NCI-H748 (cell line): Measurements from ENCODE around the gene CAVIN4.

Experiments used
- DNase-seq: peaks from one replicate; lab custom pipeline; 2025; ENCODE audit not compliant: unreplicated experiment; lab: John Stamatoyannopoulos, UW

CAVIN4 gene

GRCh38 chr9:100577776-100578448, at the start of gene CAVIN4:
CAVIN4 (plus strand) TSS chr9:100578079; CDS start chr9:100578144, 65 bp downstream.
- no peak for DNase-seq

GRCh38 chr9:100534401-100534800, 43.5 kb upstream of the CAVIN4 start:
- DNase-seq, result peak; percentile 37

- DNase-seq, result no peak
These were observed 37.6 kb upstream of the CAVIN4 start for GRCh38 chr9:100540327-100540726.

GRCh38 chr9:100549048-100549447, 28.8 kb upstream of the CAVIN4 start:
- DNase-seq, result no peak

- DNase-seq, result no peak
These were observed 22.9 kb upstream of the CAVIN4 start for GRCh38 chr9:100554935-100555401.

- no peak for DNase-seq
These were observed 22.4 kb upstream of the CAVIN4 start for GRCh38 chr9:100555471-100555870.

- no peak for DNase-seq
These were observed 20.8 kb upstream of the CAVIN4 start for GRCh38 chr9:100557053-100557452.

GRCh38 chr9:100561256-100561655, 16.6 kb upstream of the CAVIN4 start:
- no peak for DNase-seq

GRCh38 chr9:100567856-100568255, 10.0 kb upstream of the CAVIN4 start:
- no peak for DNase-seq

GRCh38 chr9:100573655-100574260, 4.1 kb upstream of the CAVIN4 start:
- no peak for DNase-seq

GRCh38 chr9:100575006-100575405, 2.9 kb upstream of the CAVIN4 start:
- no peak for DNase-seq

GRCh38 chr9:100575765-100576386, 2.0 kb upstream of the CAVIN4 start:
- DNase-seq, result no peak

GRCh38 chr9:100578610-100579009, 731 bp downstream of the CAVIN4 start:
- no peak for DNase-seq

- DNase-seq, result no peak
These were observed 1.8 kb downstream of the CAVIN4 start for GRCh38 chr9:100579665-100580064.

- no peak for DNase-seq
These were observed 2.4 kb downstream of the CAVIN4 start for GRCh38 chr9:100580257-100580656.

GRCh38 chr9:100581081-100581480, 3.2 kb downstream of the CAVIN4 start:
- no peak for DNase-seq

- DNase-seq, result no peak
These were observed 3.8 kb downstream of the CAVIN4 start for GRCh38 chr9:100581661-100582060.

- no peak for DNase-seq
These were observed 5.3 kb downstream of the CAVIN4 start for GRCh38 chr9:100583014-100583802.

GRCh38 chr9:100584951-100585350, 7.1 kb downstream of the CAVIN4 start:
- DNase-seq, result no peak

GRCh38 chr9:100586093-100586492, 8.2 kb downstream of the CAVIN4 start:
- no peak for DNase-seq

- DNase-seq, result no peak
These were observed 9.5 kb downstream of the CAVIN4 start for GRCh38 chr9:100587375-100587774.
